ENCODE results near the gene C10orf62. TPM values are rescaled to one million over a fixed set of nuclear protein-coding genes. Genes with fewer than 3 reads are reported as not detected.

Gene C10orf62
- total and polyA plus RNA-seq, 2 of the 8 experiments (the other 6 are each of a cell fraction or from before 2014, with no cell fraction given): 0.05 TPM; not detected in 1

- TF ChIP-seq CTCF (IDR thresholded peaks at IDR 0.05; ENCODE audit: control extremely low read depth in 1 of 3, insufficient read depth in 1 of 3, low read depth in 1 of 3, low read length in 3 of 3) (no peak), SP2 (IDR thresholded peaks at IDR 0.05; ENCODE audit: low read length) (no peak)
These were observed 6.0 kb upstream of the C10orf62 start (continued) for GRCh38 chr10:97583476-97583875.
